Adrenal gland (tissue), 5 donors: Measurements from ENCODE around the gene CCDC88B.

Experiments used
- POLR2A ChIP-seq, 2 donors: fragments of 450-650 bp; IDR thresholded peaks; one replicate each; pipeline ENCODE4 v1.6.1; 2017; ENCODE audit warnings: antibody characterized with exemption in 2 of 2, mild to moderate bottlenecking in 2 of 2, moderate library complexity in 1 of 2
- TF ChIP-seq, protein P1 (sequence below), 6 experiments: fragments of 450-650 bp in 4 of 6; fragments of 200-600 bp in 2 of 6; sonication (generic) in 1 of 6; IDR thresholded peaks; 1 replicate in 5 of 6; 2 replicates in 1 of 6; pipeline versions ENCODE4 v1.5.1 to v1.8.0; 2016 to 2021; ENCODE audit warnings: antibody characterized with exemption in 6 of 6, mild to moderate bottlenecking in 2 of 6, moderate library complexity in 1 of 6
- donor health status: DM: no; HTN: no; CAD: no.

DNA sequence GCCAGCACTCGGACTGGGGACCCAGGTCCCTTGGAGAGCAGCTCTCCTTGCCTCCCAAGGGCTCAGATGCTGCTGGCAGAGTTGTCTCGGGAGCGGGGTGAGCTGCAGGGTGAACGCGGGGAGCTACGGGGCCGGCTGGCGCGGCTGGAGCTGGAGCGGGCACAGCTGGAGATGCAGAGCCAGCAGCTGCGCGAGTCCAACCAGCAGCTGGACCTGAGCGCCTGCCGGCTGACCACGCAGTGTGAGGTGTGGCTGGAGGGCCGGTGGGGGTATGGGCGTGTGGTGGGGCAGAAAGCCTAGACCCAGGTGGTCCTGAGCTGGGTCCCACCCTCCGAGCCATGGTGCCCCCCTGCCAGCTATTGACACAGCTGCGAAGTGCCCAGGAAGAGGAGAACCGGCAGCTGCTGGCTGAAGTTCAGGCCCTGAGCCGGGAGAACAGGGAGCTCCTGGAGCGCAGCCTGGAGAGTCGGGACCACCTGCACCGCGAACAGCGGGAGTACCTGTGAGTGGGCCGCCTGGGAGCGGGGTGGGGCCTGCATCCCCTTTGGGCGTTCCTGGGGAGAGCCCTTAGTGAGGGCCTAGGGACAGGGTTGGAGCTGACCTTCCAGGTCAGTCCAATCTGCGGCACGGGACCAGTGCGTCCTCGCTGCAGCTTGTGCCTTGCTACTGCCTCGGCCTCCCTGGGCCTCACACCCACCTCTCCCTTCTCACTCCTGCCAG is 13.2 kb downstream of the CCDC88B start:
- TF ChIP-seq, protein P1, sequence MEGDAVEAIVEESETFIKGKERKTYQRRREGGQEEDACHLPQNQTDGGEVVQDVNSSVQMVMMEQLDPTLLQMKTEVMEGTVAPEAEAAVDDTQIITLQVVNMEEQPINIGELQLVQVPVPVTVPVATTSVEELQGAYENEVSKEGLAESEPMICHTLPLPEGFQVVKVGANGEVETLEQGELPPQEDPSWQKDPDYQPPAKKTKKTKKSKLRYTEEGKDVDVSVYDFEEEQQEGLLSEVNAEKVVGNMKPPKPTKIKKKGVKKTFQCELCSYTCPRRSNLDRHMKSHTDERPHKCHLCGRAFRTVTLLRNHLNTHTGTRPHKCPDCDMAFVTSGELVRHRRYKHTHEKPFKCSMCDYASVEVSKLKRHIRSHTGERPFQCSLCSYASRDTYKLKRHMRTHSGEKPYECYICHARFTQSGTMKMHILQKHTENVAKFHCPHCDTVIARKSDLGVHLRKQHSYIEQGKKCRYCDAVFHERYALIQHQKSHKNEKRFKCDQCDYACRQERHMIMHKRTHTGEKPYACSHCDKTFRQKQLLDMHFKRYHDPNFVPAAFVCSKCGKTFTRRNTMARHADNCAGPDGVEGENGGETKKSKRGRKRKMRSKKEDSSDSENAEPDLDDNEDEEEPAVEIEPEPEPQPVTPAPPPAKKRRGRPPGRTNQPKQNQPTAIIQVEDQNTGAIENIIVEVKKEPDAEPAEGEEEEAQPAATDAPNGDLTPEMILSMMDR (IDR thresholded peaks at IDR 0.05) = no peak
- TF ChIP-seq POLR2A (IDR thresholded peaks at IDR 0.05) = no peak
